ENCODE results near the gene ARL8A. TPM values are rescaled to one million over a fixed set of nuclear protein-coding genes. Genes with fewer than 3 reads are reported as not detected.
"Not testable (repeated sequence)": the region's sequence is repeated elsewhere in the genome, so short reads cannot be mapped to it uniquely, and the experiment has no call there.

ARL8A gene
- polyA plus RNA-seq, 2 of the 4 experiments (the other 2 are of a cell fraction): 23.4 to 49.8 TPM

DNA sequence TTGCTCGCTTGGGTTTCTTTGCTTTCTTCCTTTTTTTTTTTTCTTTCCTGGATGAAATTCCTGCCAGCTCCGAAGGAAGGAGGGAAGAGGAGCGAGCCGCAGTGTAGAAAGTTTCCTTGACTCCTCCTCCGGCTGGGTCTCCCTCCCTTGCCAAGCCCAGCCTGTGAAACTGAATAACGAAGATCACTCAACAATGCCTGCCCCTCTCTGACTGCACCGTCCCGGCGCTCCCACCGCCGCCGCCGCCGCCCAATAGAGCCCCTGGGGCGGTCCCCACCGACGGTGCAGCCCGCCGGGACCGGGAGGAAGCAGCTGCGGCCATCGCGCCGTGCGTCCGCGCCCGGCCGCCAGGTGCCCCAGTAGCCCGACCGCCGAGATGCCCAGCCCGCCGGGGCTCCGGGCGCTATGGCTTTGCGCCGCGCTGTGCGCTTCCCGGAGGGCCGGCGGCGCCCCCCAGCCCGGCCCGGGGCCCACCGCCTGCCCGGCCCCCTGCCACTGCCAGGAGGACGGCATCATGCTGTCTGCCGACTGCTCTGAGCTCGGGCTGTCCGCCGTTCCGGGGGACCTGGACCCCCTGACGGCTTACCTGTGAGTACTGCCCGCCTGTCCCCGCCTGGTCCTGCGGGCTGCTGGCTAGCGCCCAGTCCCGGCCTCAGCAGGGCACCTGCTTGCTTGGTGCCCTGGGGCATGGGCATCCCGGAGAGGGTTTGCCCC is 49.2 kb upstream of the ARL8A start, which contains the start of gene LGR6:
LGR6 (plus strand) TSS at position 186 of the 714 bp plus-strand sequence; CDS start at position 377, 191 bp downstream.
- H3K4me3 ChIP-seq: peak within 1 kb of the TSS; percentile 36
- ChIA-PET POLR2A (interaction anchor here (1.0 to 1.2 kb wide), 2 partner anchors 42 to 134 kb away, joined by 3 to 6 read pairs; no protein-coding TSS in a partner anchor), CTCF (interaction anchor here (1.0 to 5.4 kb wide), 34 partner anchors 9 to 525 kb away, joined by 3 to 93 read pairs (median 9); partner anchors contain the start of genes PTPN7 and UBE2T)
- H3K4me2 ChIP-seq: peak within 1 kb of the TSS; percentile 68
- ATAC-seq (peak in 1 of 2 experiments; percentile 8; a peak in 3 of 6 replicates), DNase-seq (ENCODE audit: low read depth in 1 of 2, low spot score in 1 of 2) (no peak), FAIRE-seq (no peak)
- peak within 1 kb of the TSS; percentile 56 to 76; a peak in 5 of 6 replicates for H3K27ac ChIP-seq
- TF ChIP-seq EHF (CRISPR knock-in tag; IDR thresholded peaks at IDR 0.05): no peak
- TF ChIP-seq EHMT2 (IDR thresholded peaks at IDR 0.05; ENCODE audit: low read depth): no peak
- no peak for TF ChIP-seq EP300 (IDR thresholded peaks at IDR 0.05)
- no peaks in the 10 kb centered on the region for H3K9me3 ChIP-seq
- WGBS (ENCODE audit: missing lambda C conversion rate): 31% methylated on average over 21 of the region's 61 CpGs
- H3K4me1 ChIP-seq: peaks cover 13% of the 10 kb centered on the region

DNA sequence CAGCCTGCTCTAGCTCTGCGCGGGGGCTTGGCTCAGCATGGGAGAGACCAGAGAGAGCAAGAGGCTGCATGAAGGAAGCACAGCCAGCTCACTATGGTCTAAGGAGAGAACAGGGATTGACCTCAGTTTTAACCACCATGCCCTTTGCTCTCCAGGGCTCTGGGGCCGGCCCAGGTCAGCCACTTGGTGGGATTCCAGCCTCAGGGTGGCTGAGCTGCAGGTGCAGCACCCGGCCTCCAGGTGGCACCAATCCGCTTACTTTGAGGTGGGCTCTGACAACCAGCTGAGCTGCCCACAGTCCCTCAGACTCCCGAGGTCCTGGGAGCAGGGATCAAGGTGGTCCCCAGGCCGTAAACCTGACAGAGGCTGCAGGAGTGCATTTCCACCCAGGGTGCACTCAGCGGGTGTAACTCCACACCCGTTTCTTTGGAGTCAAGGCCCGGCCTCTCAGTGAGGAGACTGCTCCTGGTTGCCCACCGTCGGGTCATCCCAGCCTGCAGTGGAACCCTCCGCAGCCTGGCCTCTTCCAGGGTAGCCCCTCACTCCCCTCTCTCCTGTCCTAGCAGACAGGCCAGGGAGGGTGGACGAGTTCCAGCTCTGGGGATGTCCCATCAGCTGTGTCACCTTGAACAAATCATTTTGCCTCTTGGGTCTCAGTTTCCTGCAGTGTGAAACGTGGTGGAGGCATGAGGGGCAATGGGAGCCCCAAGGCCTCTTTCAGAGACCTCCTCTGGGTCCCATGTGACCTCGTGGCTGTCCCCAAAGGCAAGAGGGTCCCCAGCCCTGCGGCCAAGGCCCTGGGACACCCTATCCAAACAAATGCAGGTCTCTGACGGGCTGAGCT is 48.5 kb upstream of the ARL8A start:
- peak; percentile 60 to 64 for DNase-seq (ENCODE audit: low read depth in 1 of 2, low spot score in 1 of 2)
- TF ChIP-seq, protein P1, sequence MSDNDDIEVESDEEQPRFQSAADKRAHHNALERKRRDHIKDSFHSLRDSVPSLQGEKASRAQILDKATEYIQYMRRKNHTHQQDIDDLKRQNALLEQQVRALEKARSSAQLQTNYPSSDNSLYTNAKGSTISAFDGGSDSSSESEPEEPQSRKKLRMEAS (IDR thresholded peaks at IDR 0.05): no peak
- TF ChIP-seq JUNB (IDR thresholded peaks at IDR 0.05): no peak
- TF ChIP-seq CTCF (IDR thresholded peaks at IDR 0.05): peak; percentile 88
- TF ChIP-seq CHD4 (IDR thresholded peaks at IDR 0.05; ENCODE audit: borderline replicate concordance): no peak
- no peak for TF ChIP-seq POLR2AphosphoS2 (conservative IDR thresholded peaks at IDR 0.05; ENCODE audit: low read length)
- TF ChIP-seq SMC3 (IDR thresholded peaks at IDR 0.05): peak; percentile 92
- TF ChIP-seq CBX2 (IDR thresholded peaks at IDR 0.05; ENCODE audit: borderline replicate concordance, low read depth): no peak
- TF ChIP-seq RAD21 (conservative IDR thresholded peaks at IDR 0.05 in 1 of 2, IDR thresholded peaks at IDR 0.05 in 1 of 2): peak; percentile 87 to 91
- no peak for TF ChIP-seq CEBPB (IDR thresholded peaks at IDR 0.05)
- no peak for TF ChIP-seq EP300 (IDR thresholded peaks at IDR 0.05)
- no peak for TF ChIP-seq ZSCAN20 (CRISPR knock-in tag; IDR thresholded peaks at IDR 0.05)
- TF ChIP-seq PBX3 (IDR thresholded peaks at IDR 0.05): no peak
- Histone ChIP-seq H3K9me3 (no peaks in the 10 kb centered on the region), H3K4me2 (peak overlapping the region; percentile 68), H3K4me3 (peak overlapping the region; percentile 36; the same call in 1 of the 3 replicates), H3K4me1 (peaks cover 9% of the 10 kb centered on the region; the same call in 2 of the 3 replicates), H3K27ac (peak overlapping the region; percentile 56 to 76; a peak in 5 of 6 replicates)
- POLR2A ChIA-PET: interaction anchor here (1.0 to 1.2 kb wide), 2 partner anchors 43 to 134 kb away, joined by 3 to 6 read pairs; no protein-coding TSS in a partner anchor
- 42% methylated on average over 14 of the region's 18 CpGs for WGBS (ENCODE audit: missing lambda C conversion rate)
- CTCF ChIA-PET: interaction anchor here (0.9 to 5.4 kb wide), 53 partner anchors 8 to 526 kb away, joined by 3 to 93 read pairs (median 6); partner anchors contain the start of genes PTPN7 and UBE2T
- peak; percentile 37 to 78; a peak in 5 of 6 replicates for ATAC-seq
- FAIRE-seq: no peak

DNA sequence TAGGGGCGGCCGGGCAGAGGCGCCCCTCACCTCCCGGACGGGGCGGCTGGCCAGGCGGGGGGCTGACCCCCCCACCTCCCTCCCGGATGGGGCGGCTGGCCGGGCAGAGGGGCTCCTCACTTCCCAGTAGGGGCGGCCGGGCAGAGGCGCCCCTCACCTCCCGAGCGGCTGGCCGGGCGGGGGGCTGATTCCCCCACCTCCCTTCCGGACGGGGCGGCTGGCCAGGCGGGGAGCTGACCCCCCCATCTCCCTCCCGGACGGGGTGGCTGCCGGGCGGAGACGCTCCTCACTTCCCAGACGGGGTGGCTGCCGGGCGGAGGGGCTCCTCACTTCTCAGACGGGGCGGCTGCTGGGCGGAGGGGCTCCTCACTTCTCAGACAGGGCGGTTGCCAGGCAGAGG is 46.9 kb upstream of the ARL8A start:
- POLR2A ChIA-PET; H3K4me2 ChIP-seq; H3K4me1 ChIP-seq; ATAC-seq; FAIRE-seq; H3K9me3 ChIP-seq; DNase-seq (ENCODE audit: low read depth in 1 of 2, low spot score in 1 of 2); H3K4me3 ChIP-seq: not testable (repeated sequence)
- CTCF ChIA-PET: interaction anchor here (1.8 to 12.3 kb wide), 9 partner anchors 11 to 151 kb away, joined by 6 to 350 read pairs (median 14); partner anchors contain the start of gene UBE2T
- no CpG with 5 or more reads among the region's 33 CpGs for WGBS (ENCODE audit: missing lambda C conversion rate)
- 0 out of 6 replicates have a peak overlapping the region, but pooled peaks of 1 of the 2 experiments have one; percentile 53 for H3K27ac ChIP-seq

Data from A549 (cell line).